ENCODE results near the gene RNF223.

Gene RNF223

DNA sequence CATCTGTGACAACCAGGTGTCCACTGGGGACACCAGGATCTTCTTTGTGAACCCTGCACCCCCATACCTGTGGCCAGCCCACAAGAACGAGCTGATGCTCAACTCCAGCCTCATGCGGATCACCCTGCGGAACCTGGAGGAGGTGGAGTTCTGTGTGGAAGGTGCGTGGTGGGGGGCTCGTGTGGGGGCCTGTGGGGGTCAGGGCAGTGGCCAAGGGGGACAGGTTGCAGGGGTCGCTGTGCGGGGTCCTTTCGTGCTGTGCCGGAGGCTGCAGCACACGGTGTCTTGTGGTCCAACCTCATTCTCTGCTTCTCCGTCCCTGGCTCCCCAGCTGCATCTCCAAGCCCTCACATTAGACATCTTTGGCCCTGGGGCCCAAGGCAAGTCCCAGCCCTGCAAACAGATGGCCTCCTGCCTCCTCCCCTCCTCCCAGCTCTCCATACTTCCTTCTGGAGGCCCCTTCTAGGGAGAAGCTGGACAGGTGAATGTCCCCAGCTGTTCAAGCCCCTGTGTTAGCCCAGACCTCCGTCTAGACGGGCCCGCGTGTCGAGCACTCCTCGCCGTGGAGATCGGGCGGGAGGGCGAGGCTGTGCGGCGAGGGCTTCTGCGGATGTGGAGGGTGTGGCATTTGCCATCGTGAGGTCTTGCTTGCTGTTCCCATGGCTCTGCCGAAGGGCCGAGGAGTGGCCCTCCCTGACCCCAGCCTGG is 51.6 kb downstream of the RNF223 start:
- Histone ChIP-seq H3K4me1 (ENCODE audit: insufficient read depth, low read length, severe bottlenecking) (peaks cover 4% of the 10 kb centered on the region), H3K36me3 (ENCODE audit: insufficient read depth, low read length) (no peaks in the 10 kb centered on the region), H3K9me3 (ENCODE audit: low read length) (no peaks in the 10 kb centered on the region), H3K9ac (ENCODE audit: low read length) (no peak overlapping the region), H4K20me1 (ENCODE audit: insufficient read depth, low read length) (no peaks in the 10 kb centered on the region), H3K9me2 (ENCODE audit: low read depth, low read length) (no peaks in the 10 kb centered on the region), H3K27me3 (ENCODE audit: insufficient read depth, low read length) (peaks cover 17% of the 10 kb centered on the region), H3K79me2 (ENCODE audit: insufficient read depth, low read length) (no peaks in the 10 kb centered on the region), H3K27ac (ENCODE audit: low read depth, low read length, poor library complexity, severe bottlenecking) (no peak overlapping the region), H3K4me2 (ENCODE audit: low read length) (no peak overlapping the region), H3F3A (ENCODE audit: insufficient read depth, low read length) (no peaks in the 10 kb centered on the region), H2AFZ (ENCODE audit: low read length) (no peak overlapping the region), H3K4me3 (ENCODE audit: low read depth, low read length, poor library complexity, severe bottlenecking) (no peak overlapping the region)
- TF ChIP-seq, protein P1, sequence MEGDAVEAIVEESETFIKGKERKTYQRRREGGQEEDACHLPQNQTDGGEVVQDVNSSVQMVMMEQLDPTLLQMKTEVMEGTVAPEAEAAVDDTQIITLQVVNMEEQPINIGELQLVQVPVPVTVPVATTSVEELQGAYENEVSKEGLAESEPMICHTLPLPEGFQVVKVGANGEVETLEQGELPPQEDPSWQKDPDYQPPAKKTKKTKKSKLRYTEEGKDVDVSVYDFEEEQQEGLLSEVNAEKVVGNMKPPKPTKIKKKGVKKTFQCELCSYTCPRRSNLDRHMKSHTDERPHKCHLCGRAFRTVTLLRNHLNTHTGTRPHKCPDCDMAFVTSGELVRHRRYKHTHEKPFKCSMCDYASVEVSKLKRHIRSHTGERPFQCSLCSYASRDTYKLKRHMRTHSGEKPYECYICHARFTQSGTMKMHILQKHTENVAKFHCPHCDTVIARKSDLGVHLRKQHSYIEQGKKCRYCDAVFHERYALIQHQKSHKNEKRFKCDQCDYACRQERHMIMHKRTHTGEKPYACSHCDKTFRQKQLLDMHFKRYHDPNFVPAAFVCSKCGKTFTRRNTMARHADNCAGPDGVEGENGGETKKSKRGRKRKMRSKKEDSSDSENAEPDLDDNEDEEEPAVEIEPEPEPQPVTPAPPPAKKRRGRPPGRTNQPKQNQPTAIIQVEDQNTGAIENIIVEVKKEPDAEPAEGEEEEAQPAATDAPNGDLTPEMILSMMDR (IDR thresholded peaks at IDR 0.05; ENCODE audit: low read length): no peak
- TF ChIP-seq EZH2 (IDR thresholded peaks at IDR 0.05; ENCODE audit: borderline replicate concordance, low read length): no peak

DNA sequence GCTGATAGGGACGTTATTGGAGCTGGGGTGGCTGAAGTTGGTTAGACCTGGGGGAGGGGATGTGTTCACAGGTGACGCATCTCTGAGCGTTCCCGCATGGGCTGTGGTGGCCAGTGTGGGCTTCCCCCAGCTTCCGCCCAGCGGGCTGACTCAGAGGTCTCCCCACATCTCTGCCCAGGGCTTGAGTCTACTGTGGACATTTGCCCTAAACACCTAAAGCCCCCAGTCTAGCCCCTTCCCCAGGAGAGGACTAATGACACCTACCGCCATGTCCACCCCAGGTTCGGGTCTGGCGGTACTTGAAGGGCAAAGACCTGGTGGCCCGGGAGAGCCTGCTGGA is 52.2 kb downstream of the RNF223 start:
- Histone ChIP-seq H3K4me3 (ENCODE audit: low read depth, low read length, poor library complexity, severe bottlenecking) (no peak overlapping the region), H3K9me2 (ENCODE audit: low read depth, low read length) (no peaks in the 10 kb centered on the region), H3K36me3 (ENCODE audit: insufficient read depth, low read length) (no peaks in the 10 kb centered on the region), H3K9ac (ENCODE audit: low read length) (no peak overlapping the region), H3K4me2 (ENCODE audit: low read length) (no peak overlapping the region), H3K27ac (ENCODE audit: low read depth, low read length, poor library complexity, severe bottlenecking) (no peak overlapping the region), H2AFZ (ENCODE audit: low read length) (no peak overlapping the region), H3K9me3 (ENCODE audit: low read length) (no peaks in the 10 kb centered on the region), H4K20me1 (ENCODE audit: insufficient read depth, low read length) (no peaks in the 10 kb centered on the region), H3K79me2 (ENCODE audit: insufficient read depth, low read length) (no peaks in the 10 kb centered on the region), H3K27me3 (ENCODE audit: insufficient read depth, low read length) (peaks cover 16% of the 10 kb centered on the region; the same call in 1 of the 2 replicates), H3K4me1 (ENCODE audit: insufficient read depth, low read length, severe bottlenecking) (peaks cover 4% of the 10 kb centered on the region), H3F3A (ENCODE audit: insufficient read depth, low read length) (no peaks in the 10 kb centered on the region)
- TF ChIP-seq EZH2 (IDR thresholded peaks at IDR 0.05; ENCODE audit: borderline replicate concordance, low read length): no peak
- TF ChIP-seq, protein P1 (IDR thresholded peaks at IDR 0.05; ENCODE audit: low read length): no peak

DNA sequence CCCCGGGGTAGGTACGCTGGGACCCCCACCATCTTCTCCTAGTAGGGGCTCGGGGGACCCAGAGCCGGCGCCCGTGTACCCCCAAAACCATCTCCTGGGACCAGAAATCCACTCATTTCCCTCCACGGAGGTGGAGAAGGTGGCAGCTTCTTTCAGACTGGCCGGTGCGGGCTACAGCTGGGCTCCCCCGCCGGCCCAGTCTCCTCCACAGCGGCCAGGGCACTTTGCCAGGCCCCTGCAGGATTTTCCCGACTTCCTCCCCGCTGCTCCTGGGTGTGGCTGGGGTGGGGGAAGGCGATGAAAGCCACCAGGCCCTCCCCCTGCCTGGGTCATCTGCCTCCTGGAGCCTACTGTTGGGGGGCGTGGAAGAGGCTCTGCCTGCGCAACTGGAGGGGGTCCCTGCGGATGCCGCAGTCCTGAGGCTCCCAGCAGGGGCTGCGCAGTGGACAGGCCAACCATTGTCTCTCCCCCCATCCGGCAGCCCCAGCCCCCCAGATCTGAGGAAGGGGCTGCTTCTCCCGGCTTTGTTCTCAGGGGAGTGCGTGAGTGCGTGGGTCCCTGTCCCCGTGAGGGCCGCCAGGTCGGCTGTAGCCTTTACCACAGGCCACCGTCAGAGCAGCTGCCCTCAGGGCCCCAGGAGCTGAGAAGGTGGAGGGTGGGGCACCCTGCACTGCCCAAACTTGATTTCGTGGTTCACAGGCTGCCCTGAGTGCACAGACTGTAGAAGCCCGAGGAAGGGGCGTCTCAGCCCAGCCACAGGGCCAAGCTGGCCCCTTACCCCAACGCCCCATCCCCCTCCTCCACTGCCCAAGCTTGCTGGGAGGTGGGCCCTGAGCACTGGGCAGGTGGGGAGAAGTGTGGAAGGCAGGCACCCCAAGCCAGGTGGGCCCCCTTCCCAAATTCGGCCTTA is 52.8 kb downstream of the RNF223 start:
- no peak overlapping the region for H3K4me2 ChIP-seq (ENCODE audit: low read length)
- H3K27me3 ChIP-seq (ENCODE audit: insufficient read depth, low read length): peaks cover 16% of the 10 kb centered on the region; the same call in 1 of the 2 replicates
- no peak overlapping the region for H3K9ac ChIP-seq (ENCODE audit: low read length)
- no peak overlapping the region for H2AFZ ChIP-seq (ENCODE audit: low read length)
- no peaks in the 10 kb centered on the region for H3F3A ChIP-seq (ENCODE audit: insufficient read depth, low read length)
- TF ChIP-seq, protein P1 (IDR thresholded peaks at IDR 0.05; ENCODE audit: low read length): no peak
- no peak for TF ChIP-seq EZH2 (IDR thresholded peaks at IDR 0.05; ENCODE audit: borderline replicate concordance, low read length)
- H3K36me3 ChIP-seq (ENCODE audit: insufficient read depth, low read length): no peaks in the 10 kb centered on the region
- H3K9me3 ChIP-seq (ENCODE audit: low read length): no peaks in the 10 kb centered on the region
- H3K4me1 ChIP-seq (ENCODE audit: insufficient read depth, low read length, severe bottlenecking): peaks cover 4% of the 10 kb centered on the region
- no peak overlapping the region for H3K4me3 ChIP-seq (ENCODE audit: low read depth, low read length, poor library complexity, severe bottlenecking)
- no peaks in the 10 kb centered on the region for H4K20me1 ChIP-seq (ENCODE audit: insufficient read depth, low read length)
- no peaks in the 10 kb centered on the region for H3K9me2 ChIP-seq (ENCODE audit: low read depth, low read length)
- H3K79me2 ChIP-seq (ENCODE audit: insufficient read depth, low read length): no peaks in the 10 kb centered on the region
- H3K27ac ChIP-seq (ENCODE audit: low read depth, low read length, poor library complexity, severe bottlenecking): no peak overlapping the region

Data from OCI-LY1 (cell line).